Activated CD4-positive, alpha-beta T cell treated with anti-CD3 and anti-CD28 coated beads, Interleukin-2, amount 50 U/mL, for 24 hours (primary cell): ENCODE results near the gene SLFNL1.

Experiments used
- DNase-seq, 2 donors: peaks; one replicate each; pipeline ENCODE4 v3.0.0-alpha.2; 2020; ENCODE audit warnings: low read depth in 1 of 2, low spot score in 1 of 2

SLFNL1 gene

GRCh38 chr1:40966417-40966816 lies 55.1 kb downstream of the SLFNL1 start:
- no peak for DNase-seq
